ENCODE measurements around the gene ALDH18A1. TPM values are rescaled to one million over a fixed set of nuclear protein-coding genes. Genes with fewer than 3 reads are reported as not detected.
"Not testable (repeated sequence)": the region's sequence is repeated elsewhere in the genome, so short reads cannot be mapped to it uniquely, and the experiment has no call there.

Gene ALDH18A1
- 131 and 211 TPM in 2 replicates for total RNA-seq

- peak; percentile 63 for DNase-seq (ENCODE audit: low read depth)
Observed at GRCh38 chr10:95656291-95657164, at the start of gene ALDH18A1. Gene ALDH18A1, minus strand, starts transcription at chr10:95656711. Its CDS starts 3,334 bp downstream, at chr10:95653377.

DNA sequence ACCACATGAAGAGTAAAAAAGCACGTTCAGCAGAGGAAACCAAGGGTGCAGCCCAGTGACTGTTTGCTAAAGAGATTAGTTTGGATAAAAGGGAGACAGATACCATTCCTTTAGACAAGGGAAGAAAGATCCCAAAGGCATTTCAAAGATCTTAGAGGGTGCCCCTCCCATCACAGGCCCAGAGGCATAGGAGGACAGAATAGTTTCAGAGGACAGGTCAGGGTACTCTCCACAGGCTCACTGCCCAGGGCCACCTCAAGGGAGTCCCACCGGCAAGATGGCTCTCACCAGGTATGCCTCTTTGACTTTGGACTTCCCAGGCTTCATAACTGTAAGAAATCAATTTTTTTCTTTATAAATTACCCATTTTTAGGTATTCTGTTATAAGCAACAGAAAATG lies 41.9 kb upstream of the ALDH18A1 start:
- no peak for DNase-seq (ENCODE audit: low read depth)

DNA sequence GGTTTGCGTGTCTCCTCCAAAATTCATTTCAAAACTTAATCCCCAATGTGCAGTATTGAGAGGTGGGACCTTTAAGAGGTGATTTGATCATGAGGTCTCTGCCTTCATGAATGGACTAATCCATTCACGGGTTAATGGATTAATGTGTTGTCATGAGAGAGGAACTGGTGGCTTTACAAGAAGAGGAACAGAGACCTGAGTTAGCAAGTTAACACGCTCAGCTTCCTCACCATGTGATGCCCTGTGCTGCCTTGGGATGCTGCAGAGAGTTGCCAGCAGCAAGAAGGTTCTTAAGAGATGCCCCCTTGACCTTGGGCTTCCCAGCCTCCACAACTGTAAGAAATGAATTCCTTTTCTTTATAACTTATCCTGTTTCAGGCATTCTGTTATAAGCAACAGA lies 40.9 kb upstream of the ALDH18A1 start:
- DNase-seq (ENCODE audit: low read depth): no peak

DNA sequence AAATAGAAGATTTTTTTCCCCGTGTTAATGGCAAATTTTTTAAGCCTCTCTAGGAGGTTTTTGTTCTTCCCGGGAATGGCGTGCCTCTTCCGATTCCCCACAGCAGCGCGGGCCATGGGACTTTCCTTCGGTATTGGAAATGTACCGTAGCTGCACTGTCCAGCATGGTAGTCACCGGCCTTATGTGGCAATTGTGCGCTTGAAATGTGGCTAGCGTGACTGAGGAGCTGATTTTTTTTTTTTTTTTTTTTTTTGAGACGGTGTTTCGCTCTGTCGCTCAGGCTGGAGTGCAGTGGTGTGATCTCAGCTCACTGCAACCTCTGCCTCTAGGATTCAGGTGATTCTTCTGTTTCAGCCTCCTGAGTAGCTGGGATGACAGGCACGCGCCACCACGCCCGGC lies 38.2 kb upstream of the ALDH18A1 start:
- DNase-seq (ENCODE audit: low read depth): no peak

GRCh38 chr10:95693668-95694534 lies 37.4 kb upstream of the ALDH18A1 start, which contains the start of gene TCTN3:
Gene TCTN3, minus strand, starts transcription at chr10:95693927. Its CDS starts 28 bp downstream, at chr10:95693899.
- peak; percentile 99 for DNase-seq (ENCODE audit: low read depth)

GRCh38 chr10:95693071-95693667 lies 36.7 kb upstream of the ALDH18A1 start:
- peak; percentile 3 for DNase-seq (ENCODE audit: low read depth)

GRCh38 chr10:95691281-95691680 lies 34.8 kb upstream of the ALDH18A1 start:
- no peak for DNase-seq (ENCODE audit: low read depth)

- no peak for DNase-seq (ENCODE audit: low read depth)
Observed at GRCh38 chr10:95688648-95689047, 32.1 kb upstream of the ALDH18A1 start.

DNA sequence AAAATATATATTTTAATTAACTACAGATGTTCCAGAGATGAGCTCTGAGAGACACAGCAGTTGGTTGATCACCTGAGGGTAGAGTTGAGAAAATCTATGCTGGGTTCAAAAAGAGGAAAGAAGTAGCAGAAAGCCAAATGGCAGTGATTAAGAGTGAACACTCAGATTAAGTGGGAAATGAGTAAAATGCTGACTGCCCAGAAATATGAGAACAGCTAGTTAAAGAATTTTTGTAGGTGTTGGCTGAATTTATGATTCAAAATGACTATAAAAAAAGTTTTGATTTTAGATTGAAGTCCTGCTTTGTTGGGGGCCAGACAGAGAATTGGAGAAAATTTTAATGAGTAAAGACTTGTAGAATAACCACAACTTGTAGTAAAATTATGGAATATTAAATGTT lies 27.5 kb upstream of the ALDH18A1 start:
- no peak for DNase-seq (ENCODE audit: low read depth)

DNA sequence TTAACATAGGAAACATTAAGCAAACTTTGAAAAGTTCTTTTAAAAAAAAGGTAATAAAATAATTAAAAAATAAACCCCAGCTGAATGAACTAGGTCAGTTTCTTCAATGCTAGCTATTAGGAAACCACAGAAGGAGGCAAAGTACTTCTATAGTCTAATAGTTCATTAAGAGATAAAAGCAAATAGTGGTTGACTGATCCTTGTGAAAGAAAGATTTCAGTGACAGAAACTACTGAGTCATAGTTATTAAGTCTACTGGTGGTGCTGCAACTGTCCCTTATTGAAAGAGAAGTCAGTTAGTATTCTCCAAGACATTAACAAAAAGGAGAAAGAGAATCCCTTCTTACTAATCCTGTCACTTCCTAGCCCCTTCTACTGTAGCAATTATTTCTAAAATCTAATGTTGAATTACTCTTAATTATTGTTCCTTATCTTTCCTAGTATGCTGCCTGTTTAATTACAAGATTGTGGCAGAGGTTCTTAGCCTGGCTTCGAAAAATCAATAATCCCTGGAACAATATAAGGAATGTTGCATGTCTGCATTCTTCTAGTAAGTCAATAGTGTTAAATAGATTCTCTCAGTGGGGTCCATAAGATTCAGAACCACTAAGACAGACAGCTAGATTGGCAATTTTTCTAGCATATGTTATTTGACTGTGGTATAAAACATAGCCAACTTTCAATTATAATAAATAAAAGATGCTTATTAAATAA lies 19.0 kb upstream of the ALDH18A1 start:
- DNase-seq (ENCODE audit: low read depth): peak; percentile 64

GRCh38 chr10:95674643-95675042 lies 18.1 kb upstream of the ALDH18A1 start:
- DNase-seq (ENCODE audit: low read depth): no peak

GRCh38 chr10:95672641-95673040 lies 16.1 kb upstream of the ALDH18A1 start:
- DNase-seq (ENCODE audit: low read depth): not testable (repeated sequence)

DNA sequence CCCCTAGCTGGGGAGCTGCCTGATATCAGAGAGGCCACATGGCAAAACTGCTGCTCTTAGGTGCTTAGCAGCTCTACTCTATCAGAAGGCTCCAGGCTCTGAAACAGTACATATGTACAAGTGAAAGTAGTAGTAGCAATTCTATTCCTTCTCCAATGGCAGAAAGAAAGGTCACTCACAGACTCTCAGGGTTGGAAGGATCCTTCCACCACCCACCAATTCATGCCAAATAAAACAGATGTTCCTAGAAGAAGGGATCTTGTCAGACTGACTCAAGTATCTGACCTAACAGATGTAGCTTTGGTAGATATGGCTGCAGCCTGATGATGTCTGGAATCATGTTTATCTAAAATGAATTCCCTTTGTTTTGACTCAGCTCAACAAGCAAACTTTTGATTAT lies 8.0 kb upstream of the ALDH18A1 start:
- DNase-seq (ENCODE audit: low read depth): no peak

- peak; percentile 31 for DNase-seq (ENCODE audit: low read depth)
Observed at GRCh38 chr10:95663496-95663895, 7.0 kb upstream of the ALDH18A1 start.

- DNase-seq (ENCODE audit: low read depth): peak; percentile 39
Observed at GRCh38 chr10:95661818-95662217, 5.3 kb upstream of the ALDH18A1 start.

- peak; percentile 98 for DNase-seq (ENCODE audit: low read depth)
Observed at GRCh38 chr10:95660283-95660682, 3.8 kb upstream of the ALDH18A1 start.

- no peak for DNase-seq (ENCODE audit: low read depth)
Observed at GRCh38 chr10:95657250-95657649, 739 bp upstream of the ALDH18A1 start.

DNA sequence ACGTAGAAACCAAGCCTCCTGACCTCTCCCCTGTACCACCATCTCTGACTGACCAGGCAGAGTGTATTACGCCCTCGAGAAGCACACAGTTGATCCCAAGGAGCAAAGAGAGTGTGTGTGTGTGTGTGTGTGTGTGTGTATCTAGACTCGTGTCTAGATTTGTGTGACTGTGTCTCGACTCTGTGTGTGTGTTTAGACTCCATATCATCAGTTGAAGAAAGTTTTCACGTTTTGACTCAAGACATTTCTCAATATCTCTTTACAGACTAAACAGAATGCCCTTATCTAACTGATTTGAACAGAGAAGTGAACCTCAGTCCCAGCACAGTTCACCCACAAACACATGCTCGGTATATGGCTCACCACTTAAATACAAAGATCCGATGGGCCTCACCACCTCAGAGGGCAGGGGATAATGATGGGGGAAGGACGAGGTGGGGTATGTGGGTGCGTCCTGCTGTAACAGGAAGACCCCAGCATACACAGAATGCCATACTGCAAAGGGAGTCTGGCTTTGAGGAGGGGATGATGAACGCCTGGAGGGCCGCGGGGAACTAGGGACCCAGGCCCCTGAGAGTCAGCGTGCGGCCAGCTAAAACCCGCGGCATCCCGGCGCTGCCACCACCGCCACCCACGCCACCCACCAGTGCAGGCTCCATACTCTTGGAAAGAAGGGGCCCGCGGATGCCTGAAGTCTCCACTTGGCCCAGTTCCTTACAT lies 780 bp downstream of the ALDH18A1 start:
- peak; percentile 23 for DNase-seq (ENCODE audit: low read depth)

- no peak for DNase-seq (ENCODE audit: low read depth)
Observed at GRCh38 chr10:95653895-95654294, 2.6 kb downstream of the ALDH18A1 start.

DNA sequence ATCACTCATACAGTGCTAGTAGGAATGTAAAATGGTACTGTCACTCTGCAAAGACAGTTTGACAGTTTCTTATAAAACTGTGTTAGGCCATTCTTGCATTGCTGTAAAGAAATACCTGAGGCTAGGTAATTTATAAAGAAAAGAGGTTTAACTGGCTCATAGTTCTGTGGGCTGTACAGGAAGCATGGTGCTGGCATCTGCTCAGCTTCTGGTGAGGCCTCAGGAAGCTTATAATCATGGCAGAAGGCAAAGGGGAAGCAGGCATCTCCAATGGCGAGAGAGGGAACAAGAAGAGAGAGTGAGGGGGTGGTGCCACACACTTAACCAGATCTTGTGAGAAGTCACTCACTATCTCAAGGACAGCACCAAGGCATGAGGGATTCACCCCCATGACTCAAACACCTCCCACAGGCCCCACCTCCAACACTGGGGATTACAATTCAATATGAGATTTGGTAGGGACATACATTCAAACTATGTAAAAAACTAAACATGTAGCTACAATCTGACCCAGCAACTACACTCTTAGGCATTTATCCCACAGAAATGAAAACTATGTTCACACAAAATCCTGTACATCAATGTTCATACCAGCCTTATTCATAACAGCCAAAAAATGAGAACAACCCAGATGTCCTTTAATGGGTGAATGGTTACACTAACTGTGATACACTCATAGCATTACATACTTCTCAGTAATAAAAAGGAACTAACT lies 5.0 kb downstream of the ALDH18A1 start:
- DNase-seq (ENCODE audit: low read depth): no peak
